ENCODE measurements around the gene MZF1.
"Not testable (repeated sequence)": the region's sequence is repeated elsewhere in the genome, so short reads cannot be mapped to it uniquely, and the experiment has no call there.

The MZF1 gene

DNA sequence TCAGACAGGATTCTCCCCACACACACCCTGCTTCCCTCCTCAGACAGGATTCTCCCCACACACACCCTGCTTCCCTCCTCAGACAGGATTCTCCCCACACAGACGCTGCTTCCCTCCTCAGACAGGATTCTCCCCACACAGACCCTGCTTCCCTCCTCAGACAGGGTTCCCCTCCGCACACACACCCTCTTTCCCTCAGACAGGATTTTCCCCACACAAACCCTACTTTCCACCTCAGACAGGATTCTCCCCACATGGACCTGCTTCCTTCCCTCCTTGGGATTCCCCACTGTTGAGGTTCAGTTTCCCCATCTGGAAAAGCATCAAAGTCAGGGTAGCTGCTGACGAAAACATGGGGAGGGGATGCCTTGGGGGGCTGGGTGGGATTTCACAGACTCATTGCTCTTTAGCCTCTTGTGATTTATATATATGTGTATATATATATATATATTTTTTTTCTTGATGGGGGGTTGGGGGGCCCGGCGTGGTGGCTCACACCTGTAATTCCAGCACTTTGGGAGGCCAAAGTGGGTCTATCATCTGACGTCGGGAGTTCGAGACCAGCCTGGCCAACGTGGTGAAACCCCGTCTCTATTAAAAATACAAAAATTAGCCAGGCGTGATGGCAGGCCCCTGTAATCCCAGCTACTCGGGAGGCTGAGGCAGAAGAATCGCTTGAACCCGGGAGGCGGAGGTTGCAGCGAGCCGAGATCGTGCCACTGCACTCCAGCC is 30.3 kb downstream of the MZF1 start:
- DNase-seq (ENCODE audit: low read depth, low spot score) = not testable (repeated sequence)

DNA sequence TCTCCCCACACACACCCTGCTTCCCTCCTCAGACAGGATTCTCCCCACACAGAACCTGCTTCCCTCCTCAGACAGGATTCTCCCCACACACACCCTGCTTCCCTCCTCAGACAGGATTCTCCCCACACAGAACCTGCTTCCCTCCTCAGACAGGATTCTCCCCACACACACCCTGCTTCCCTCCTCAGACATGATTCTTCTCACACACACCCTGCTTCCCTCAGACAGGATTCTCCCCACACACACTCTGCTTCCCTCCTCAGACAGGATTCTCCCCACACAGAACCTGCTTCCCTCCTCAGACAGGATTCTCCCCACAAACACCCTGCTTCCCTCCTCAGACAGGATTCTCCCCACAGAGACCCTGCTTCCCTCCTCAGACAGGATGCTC is 34.0 kb downstream of the MZF1 start:
- DNase-seq (ENCODE audit: low read depth, low spot score) = not testable (repeated sequence)

DNA sequence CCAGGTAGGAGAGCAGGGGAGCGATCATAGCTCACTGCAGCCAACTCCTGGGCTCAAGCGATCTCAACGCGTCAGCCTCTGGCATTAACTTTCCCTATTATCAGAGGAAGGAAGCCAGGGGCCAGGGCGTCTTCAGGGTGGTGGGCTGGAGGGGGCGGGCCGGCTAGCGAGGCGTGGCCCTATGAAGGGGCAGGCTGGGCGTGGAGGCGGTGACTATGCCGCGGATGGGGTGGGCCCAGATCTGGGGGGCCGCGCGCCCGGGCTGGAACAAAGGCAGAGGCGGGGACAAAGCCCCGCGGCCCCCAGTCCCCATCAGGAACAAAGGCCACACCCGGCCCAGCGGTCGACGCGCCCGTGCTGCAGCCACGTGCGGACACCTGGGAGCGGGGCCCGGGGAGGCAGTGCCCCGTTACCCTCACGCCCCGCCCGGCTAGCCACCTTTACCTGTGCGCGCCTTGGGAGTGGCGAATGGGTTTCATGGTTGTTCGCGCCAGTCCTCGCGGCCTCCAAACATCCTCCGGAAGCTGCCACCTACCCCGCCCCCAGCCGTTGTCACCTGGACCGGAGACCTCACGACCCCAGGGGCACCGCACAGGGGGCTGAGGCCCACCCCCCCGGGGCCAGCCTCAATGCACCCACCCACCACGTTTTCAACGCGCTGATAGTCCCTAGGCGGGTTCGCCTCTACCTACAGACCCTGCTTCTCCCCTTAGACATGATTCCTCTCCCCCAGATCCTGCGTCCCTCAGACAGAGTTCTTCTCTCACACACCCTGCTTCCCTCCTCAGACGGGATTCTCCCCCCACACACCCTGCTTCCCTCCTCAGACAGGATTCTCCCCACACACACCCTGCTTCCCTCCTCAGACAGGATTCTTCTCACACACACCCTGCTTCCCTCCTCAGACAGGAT is 34.6 kb downstream of the MZF1 start:
- DNase-seq (ENCODE audit: low read depth, low spot score) = no peak

DNA sequence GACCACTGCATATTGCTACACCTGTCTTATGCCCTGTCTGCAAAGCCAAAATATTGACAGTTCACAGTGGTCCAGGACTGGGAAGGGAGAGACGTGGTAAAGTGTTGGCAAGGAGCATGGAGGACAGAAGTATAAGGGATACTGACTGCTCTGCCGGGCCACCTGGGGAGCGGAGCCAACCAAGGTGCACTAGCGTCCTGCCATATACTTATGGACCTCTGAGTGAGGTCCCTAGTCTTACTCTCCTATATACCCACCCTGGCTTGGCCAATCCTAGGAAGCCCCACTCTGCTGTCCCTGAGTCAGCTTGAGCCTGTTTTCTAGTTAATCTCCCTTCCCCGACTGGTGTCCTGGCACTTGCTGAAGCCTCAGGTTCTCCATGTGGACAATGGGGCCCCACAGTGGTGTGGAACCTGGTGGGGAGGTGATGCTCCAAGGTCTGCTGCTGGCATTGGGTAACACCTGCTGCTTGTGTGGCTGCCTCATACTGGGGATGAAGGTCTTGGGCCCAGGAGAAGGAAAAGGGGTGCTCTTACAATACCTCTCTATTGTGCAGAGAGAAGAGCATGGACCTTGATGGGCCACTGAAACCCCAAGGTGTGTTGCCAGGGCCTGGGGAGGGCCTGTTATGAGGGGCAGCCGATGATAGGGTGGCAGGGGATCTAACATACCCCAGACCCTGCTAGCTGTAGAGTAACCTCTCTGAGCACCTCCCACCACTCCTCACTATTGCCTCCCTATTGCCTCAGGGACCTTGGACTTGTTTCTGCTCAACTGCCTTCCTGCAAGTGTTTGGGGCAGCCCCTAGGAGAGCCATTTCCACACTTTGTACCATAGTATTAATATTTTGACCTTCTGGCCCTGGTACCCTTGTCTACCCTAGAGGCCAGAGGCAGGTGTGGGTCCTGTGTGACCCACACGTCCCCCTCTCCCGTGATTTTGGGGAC is 36.0 kb downstream of the MZF1 start:
- no peak for DNase-seq (ENCODE audit: low read depth, low spot score)

DNA sequence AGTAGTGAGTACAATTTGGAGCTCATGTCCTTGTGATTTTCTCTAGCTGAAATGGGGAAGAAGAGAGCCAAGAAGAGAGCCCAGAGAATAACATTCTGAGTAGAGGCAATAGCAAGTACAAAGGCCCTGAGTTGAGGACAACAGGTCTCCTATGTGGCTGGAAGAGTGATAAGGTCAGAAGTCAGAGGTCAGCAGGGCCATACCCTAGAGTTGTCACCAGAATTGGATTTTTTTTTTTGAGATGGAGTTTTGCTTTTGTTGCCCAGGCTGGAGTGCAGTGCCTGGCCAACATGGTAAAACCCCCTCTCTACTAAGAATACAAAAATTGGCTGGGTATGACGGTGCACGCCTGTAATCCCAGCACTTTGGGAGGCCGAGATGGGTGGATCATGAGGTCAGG is 37.3 kb downstream of the MZF1 start:
- DNase-seq (ENCODE audit: low read depth, low spot score) = no peak

DNA sequence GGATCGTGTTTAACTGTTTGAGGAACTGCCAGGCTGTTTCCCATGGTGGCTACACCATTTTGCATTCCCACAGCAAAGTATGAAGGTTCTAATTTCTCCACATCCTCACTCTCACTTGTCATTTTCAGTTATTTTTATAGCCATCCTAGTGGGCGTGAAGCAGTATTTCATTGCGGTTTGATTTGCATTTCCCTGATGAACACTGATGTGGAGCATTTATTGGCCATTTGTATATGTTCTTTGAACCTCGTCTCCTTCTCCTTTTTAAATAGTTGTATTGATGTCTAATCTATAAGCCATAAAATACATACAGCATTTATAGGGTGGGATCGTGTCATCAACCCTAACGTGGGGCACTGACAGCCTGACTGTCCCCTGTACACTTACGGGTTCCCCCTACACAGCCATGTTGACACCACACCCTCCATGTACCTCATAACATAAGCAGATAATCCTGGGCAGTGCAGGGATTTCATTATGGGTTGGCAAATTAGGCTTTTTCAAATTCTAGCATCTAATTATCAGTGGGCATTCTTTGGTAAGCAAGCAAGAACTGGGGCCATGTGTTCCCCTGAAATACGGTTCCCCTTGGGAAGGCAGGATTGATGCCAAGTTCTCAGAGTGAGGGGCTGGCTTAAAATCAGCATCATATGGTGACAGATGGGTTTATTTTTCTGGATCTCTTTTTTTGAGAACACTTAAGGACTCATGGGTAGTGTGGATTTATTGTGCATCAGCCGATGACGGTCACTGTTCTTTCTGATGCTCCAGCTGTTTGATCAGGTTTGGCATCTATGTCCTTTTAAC is 41.9 kb downstream of the MZF1 start:
- DNase-seq (ENCODE audit: low read depth, low spot score) = no peak

DNA sequence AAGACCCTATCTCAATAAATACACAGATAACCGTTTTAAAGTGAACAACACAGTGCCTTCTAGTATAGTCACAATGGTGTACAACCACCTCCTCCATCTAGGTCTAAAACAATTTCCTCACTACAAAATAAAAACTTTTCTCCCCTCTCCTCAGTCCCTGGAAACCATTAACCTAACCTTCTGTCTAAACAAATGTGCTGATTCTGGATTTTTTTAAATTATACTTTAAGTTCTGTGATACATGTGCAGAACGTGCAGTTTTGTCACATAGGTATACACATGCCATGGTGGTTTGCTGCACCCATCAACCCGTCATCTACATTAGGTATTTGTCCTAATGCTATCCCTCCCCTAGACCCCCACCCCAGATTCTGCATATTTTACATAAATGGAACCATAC is 43.7 kb downstream of the MZF1 start:
- DNase-seq (ENCODE audit: low read depth, low spot score) = no peak

DNA sequence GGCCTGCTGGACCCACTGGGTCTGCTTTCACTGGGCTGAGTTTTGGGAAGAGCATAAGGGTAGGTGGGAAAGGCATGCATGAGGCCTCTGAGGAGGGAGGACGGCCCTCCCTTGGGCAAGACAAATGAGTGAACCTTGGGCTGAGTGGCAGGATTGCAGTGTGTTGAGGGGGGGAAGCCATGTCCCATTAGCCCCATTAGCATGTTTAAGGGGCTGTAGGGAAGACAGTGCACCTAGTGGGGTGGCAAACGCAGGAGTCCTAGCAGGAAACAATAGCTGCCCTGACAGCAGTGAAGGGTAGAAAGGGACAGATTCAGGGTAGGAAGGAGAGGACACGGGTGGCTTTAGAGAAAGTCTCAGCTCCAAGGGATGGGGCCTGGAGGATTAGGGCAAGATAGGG is 50.4 kb downstream of the MZF1 start:
- DNase-seq (ENCODE audit: low read depth, low spot score) = no peak

DNA sequence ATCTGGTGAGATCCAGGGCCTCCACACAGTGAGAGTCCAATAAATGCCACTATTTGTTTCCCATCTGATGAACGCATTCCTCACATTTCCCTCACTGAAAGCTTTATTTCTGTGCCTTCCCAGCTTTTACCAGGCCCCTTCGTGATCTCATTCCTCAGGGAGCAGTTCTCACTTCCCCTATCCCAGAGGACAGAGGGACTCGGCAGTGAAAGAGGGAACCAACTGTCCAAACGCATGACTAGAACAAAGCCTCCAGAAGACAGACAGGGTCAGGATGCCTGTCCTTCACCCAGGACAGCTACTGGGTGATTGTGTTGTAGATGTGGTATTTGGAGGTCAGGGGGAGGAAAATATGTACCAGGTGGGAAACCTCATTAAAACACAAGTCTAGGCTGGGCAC is 51.5 kb downstream of the MZF1 start:
- DNase-seq (ENCODE audit: low read depth, low spot score) = no peak

DNA sequence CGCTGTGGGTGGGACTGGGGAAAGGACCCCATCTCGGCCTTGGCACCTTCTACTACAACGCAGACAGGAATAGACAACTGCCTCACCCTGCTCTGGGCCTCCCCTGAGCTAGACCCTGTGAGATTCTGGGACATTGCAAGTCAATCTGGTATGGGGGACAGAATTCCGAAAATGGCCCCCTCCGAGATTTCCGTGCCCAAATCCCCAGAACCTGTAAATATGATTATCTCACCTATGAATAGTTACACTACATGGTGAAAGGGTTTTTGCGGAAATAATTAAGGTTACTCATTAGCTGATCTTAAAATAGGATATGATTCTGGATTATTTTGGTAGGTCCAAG is 52.9 kb downstream of the MZF1 start:
- no peak for DNase-seq (ENCODE audit: low read depth, low spot score)

DNA sequence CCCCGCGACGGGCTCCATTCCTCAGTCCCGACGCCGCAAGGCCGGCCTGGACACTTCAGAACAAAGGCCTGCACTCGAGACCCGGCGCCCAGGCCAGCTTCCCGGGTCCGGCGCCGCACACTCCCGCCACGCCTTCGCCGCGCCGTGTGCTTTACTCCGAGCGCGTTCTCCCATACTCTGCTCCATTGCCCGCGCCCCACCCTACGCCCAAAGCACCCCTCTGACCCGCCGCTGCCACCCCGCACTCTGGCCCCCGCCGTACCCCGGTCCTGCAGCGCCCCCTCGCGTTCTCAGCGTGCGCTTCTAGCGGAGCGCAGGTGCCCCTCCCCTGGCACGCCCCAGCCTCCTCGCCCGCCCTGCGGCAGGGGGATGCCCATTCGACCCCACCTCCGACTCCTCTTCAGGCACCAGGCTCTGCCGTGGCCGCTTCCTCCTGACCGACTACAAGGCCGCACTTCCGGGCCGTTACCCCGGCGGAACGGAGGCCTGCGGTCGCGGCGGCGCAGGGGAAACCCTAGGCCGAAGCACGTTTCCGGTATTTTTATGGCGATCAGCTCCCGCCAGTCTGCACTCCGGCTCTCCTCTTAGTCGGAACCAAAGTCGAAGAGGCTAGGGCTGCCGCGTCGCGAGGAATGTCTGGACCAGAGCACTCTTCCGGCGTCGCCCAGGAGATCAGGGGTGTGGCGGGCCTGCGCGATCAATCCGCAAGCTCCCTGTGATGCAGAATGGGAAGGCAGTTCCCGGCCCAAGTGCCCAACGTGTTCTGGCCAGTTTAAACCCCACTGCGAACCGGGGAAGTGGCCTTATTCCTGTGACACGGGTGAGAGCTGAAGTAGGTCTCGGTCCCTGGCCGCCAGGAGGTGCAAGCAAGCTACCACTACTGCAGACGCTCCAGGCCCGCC is 53.5 kb downstream of the MZF1 start, which contains the start of gene ZBTB45:
Gene ZBTB45 (minus strand): TSS at position 456 of the 902 bp plus-strand sequence. CDS start 2,137 bp downstream, outside the sequence.
- DNase-seq (ENCODE audit: low read depth, low spot score) = peak; percentile 75

DNA sequence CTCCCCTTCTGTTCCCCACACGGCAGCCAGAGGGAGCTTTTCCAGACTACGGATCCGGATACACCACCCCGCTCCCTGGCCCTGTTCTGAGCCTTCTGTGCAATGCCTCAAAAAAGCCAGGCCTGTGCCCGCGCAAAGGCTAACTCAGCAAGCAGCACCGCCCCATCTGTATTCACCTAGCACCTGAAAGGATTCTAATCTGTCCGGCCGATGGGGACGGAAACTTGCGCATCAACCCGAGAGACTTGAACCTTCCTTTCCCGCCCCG is 54.1 kb downstream of the MZF1 start:
- no peak for DNase-seq (ENCODE audit: low read depth, low spot score)

DNA sequence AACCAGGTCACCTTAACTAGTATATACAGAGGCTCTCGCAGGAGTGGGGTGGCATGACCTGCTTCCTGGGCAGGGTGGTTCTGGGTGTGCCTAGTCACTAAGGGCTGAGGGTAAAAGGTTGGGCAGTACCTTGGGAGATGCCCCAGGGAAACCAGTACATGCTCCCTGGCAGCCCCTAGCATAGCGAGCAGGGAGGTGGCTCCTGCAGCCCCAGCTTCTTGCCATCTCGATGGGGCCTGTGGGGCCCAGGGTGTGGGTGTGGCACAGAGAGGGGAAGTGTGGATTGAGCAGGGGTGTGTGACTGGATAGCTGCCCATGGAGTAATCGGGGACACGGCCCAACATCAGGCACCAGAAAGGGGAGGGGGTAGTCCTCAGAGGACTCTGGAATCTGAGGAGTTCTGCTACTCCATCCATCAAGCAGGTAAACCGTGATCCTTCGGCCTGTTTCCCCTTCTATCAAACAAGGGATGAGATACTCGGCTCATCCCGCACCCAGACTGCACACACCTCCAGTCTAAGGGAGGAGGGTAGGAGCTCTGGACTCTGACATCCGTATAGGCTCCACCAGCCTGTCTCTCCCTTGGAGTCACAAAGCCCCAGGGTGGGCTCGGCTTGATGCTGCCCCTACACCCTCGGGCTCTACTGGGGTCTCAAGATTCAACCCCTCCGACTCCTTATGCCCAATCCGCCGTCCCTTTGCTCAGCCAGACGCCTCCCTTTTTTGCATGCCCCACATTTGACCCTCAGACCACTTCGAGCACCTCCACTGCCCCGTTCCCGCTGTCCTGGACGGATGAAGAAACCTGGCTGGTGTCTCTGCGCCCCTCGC is 54.7 kb downstream of the MZF1 start:
- DNase-seq (ENCODE audit: low read depth, low spot score) = no peak

DNA sequence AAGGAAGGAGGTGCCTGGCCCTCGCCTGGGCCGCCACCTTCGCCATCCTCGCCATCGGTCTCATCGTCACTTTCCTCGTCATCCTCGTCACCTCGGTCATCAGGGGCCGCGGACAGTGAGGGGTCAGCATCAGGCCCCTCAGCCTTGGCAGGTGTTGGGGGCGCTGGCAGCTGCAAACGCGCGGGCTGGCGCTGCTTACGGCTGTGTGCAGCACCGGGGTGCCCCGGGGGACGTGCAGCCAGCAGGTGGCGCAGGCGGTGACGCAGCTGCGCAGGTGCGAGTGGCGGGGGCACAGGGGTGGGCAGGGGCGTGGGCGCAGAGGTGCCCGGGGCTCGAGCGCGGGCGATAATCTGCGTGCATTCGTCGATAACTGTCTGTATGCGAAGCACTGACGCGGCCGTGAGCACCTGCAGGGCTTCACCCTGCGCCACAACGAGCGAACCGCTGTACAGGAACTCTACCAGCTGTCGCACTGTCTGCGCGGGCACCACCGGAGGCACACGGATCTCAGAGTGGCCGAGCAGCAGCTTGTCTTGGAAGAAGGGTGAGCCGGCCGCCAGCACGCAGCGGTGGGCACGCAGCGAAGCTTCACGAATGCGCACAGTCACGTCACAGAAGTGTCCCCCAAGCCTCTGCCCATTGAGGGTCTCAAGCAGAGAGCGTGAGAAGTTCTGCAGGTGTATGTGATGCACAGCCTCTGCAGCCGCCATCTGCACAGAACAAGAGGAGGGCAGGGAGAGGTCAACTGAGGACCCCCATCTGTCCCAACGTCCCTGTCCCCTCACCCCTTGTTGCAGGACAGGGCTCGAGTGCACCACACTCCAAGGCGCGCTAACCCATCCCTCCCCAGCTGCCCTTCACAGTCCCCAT is 55.9 kb downstream of the MZF1 start:
- DNase-seq (ENCODE audit: low read depth, low spot score) = no peak

DNA sequence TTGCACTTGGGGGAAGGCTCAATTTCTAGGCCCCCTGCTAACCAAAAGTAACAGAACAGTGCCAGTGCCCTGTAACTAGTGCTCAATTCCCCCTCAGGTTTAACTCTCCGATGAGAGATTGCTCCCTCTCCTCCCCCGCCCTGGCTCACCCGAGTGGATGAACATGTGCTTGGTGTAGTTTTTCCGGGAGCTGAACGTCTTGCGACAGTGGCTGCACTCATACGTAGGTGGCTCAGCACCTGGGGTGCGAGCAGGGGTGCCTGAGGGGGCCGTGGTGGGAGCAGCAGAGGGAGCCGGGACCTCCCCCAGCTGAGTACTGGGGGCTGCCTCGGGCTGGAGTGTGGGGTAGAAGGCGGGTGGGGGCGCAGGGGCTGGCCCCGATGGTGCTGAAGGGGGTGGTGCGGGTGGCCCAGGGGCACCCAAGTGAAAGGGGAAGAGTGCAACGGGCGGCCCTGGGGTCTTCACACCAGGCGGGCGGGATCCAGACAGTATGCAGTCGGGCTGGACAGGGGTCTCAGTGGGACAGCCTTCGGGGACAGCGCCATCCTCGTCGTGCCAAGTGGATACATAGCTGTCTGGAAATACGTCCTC is 56.8 kb downstream of the MZF1 start:
- DNase-seq (ENCODE audit: low read depth, low spot score) = no peak

DNA sequence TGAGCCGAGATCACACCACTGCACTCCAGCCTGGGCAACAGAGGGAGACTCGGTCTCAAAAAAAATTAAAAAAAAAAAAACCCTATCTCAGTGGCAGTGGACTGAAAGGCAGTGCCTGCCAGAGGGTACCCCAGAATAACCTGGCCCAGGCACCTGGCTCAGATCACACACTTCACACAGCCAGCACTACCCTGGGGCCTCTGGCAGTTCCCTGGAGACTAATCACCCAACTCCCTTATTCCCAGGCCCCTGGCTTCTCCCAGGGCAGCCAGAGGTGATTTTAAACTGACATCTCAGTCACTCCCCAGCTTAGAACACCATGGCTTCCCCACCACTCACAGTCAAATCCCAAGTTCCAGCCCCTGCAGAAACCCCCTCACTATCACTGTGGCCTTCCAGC is 57.9 kb downstream of the MZF1 start:
- no peak for DNase-seq (ENCODE audit: low read depth, low spot score)

DNA sequence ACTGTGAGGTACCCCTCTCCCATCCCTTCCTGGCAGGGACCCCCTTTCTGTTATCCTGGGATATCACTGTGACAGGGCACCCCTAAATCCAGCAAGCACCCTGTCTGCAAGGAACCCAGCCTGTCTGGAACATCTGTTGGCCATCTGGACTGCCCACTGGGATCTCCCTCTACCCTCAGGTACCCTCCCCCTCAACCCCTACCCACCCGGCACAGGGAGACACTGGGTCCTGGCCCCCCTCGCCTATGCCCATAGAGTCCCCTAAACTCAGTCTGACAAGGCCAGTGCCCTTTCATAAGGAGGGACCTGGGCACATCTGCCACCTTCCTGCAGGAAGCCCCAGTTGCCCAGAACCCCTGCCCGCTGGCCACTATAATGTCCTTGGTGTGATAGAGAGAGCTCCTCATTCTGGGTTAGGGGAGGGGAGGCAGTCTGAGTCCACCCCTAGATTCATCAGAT is 58.5 kb downstream of the MZF1 start:
- DNase-seq (ENCODE audit: low read depth, low spot score) = no peak

All from activated naive CD8-positive, alpha-beta T cell treated with anti-CD3 and anti-CD28 coated beads, Interleukin-2, amount 50 U/mL, for 16 hours (primary cell).